ENCODE results near the gene NTM. TPM values are rescaled to one million over a fixed set of nuclear protein-coding genes. Genes with fewer than 3 reads are reported as not detected.

NTM gene
- total and polyA plus RNA-seq, 12 donors: 0.43 to 3.0 (median 1.3) TPM

GRCh38 chr11:132293586-132293985, 923.2 kb downstream of the NTM start:
- ATAC-seq (no peak), DNase-seq (no peak)
- Histone ChIP-seq H3K4me3 (no peak overlapping the region), H3K9me3 (no peaks in the 10 kb centered on the region), H3K27me3 (no peaks in the 10 kb centered on the region), H3K27ac (no peak overlapping the region), H3K4me1 (no peaks in the 10 kb centered on the region), H3K36me3 (no peaks in the 10 kb centered on the region)
- no peak for TF ChIP-seq CTCF (IDR thresholded peaks at IDR 0.05)
- intact Hi-C loops (cut with DNase I): loop anchor here in 1 of 10 donors (10.0 kb wide), 1 partner anchor 59 kb away; no protein-coding TSS in a partner anchor
- WGBS, 2 donors: 69 to 70% methylated on average over 4 of the region's 4 CpGs

- no peak for ATAC-seq
- no peaks in the 10 kb centered on the region for H3K9me3 ChIP-seq
- H3K36me3 ChIP-seq: no peaks in the 10 kb centered on the region
- no peaks in the 10 kb centered on the region for H3K27me3 ChIP-seq
- no peak for DNase-seq
- WGBS, 2 donors: 86 to 88% methylated on average over 3 of the region's 3 CpGs
- TF ChIP-seq CTCF (IDR thresholded peaks at IDR 0.05): no peak
- no peak overlapping the region for H3K4me3 ChIP-seq
- H3K27ac ChIP-seq: no peak overlapping the region
- intact Hi-C loops (cut with DNase I): loop anchor here in 1 of 10 donors (10.0 kb wide), 1 partner anchor 62 kb away; no protein-coding TSS in a partner anchor
- H3K4me1 ChIP-seq: no peaks in the 10 kb centered on the region
Observed at GRCh38 chr11:132296946-132297610, 926.7 kb downstream of the NTM start.

GRCh38 chr11:132298357-132298756, 927.9 kb downstream of the NTM start:
- ATAC-seq: no peak
- 88 to 95% methylated on average over 4 of the region's 4 CpGs for WGBS, 2 donors
- intact Hi-C loops (cut with DNase I): loop anchor here in 1 of 10 donors (10.0 kb wide), 1 partner anchor 64 kb away; no protein-coding TSS in a partner anchor
- Histone ChIP-seq H3K4me1 (no peaks in the 10 kb centered on the region), H3K9me3 (no peaks in the 10 kb centered on the region), H3K27me3 (no peaks in the 10 kb centered on the region), H3K4me3 (no peak overlapping the region), H3K36me3 (no peaks in the 10 kb centered on the region), H3K27ac (no peak overlapping the region)
- DNase-seq: no peak
- TF ChIP-seq CTCF (IDR thresholded peaks at IDR 0.05): no peak

- no peaks in the 10 kb centered on the region for H3K4me1 ChIP-seq
- peak in 6 of 9 donors; percentile 6 to 39 (median 26) for TF ChIP-seq CTCF (IDR thresholded peaks at IDR 0.05)
- no peaks in the 10 kb centered on the region for H3K9me3 ChIP-seq
- intact Hi-C loops (cut with DNase I): loop anchor here in 1 of 10 donors (10.0 kb wide), 1 partner anchor 185 kb away; no protein-coding TSS in a partner anchor
- no peak overlapping the region for H3K4me3 ChIP-seq
- ATAC-seq (no peak), DNase-seq (no peak)
- no peak overlapping the region for H3K27ac ChIP-seq
- 54 to 62% methylated on average over 5 of the region's 5 CpGs for WGBS, 2 donors
- no peaks in the 10 kb centered on the region for H3K36me3 ChIP-seq
- H3K27me3 ChIP-seq: no peaks in the 10 kb centered on the region
Observed at GRCh38 chr11:132300283-132300682, 929.9 kb downstream of the NTM start.
